HUES6 (cell line): Measurements from ENCODE around the gene ARFIP1.
"Not testable (repeated sequence)": the region's sequence is repeated elsewhere in the genome, so short reads cannot be mapped to it uniquely, and the experiment has no call there.

ENCODE experiments used
- H3K27ac ChIP-seq: 2 replicates; pipeline ENCODE4 v1.7.0; 2013; ENCODE audit warnings: low read depth, mild to moderate bottlenecking, low read length, inconsistent platforms
- H3K27me3 ChIP-seq: 2 replicates; pipeline ENCODE4 v1.6.1; 2013; ENCODE audit warnings: low read length; ENCODE audit not compliant: control insufficient read depth, insufficient read depth
- H3K36me3 ChIP-seq: 2 replicates; pipeline ENCODE4 v1.6.1; 2013; ENCODE audit warnings: low read length; ENCODE audit not compliant: control insufficient read depth, insufficient read depth
- H3K4me1 ChIP-seq: 2 replicates; pipeline ENCODE4 v1.6.1; 2013; ENCODE audit warnings: low read length; ENCODE audit not compliant: control insufficient read depth, insufficient read depth
- H3K4me3 ChIP-seq: 2 replicates; pipeline ENCODE4 v1.5.1; 2013; ENCODE audit warnings: low read depth, low read length
- H3K9ac ChIP-seq: one replicate; pipeline ENCODE4 v1.6.1; 2013; ENCODE audit warnings: mild to moderate bottlenecking, low read length
- H3K9me3 ChIP-seq: 2 replicates; pipeline ENCODE4 v1.6.1; 2013; ENCODE audit warnings: low read depth, low read length; ENCODE audit not compliant: control insufficient read depth, insufficient read depth

Gene ARFIP1

DNA sequence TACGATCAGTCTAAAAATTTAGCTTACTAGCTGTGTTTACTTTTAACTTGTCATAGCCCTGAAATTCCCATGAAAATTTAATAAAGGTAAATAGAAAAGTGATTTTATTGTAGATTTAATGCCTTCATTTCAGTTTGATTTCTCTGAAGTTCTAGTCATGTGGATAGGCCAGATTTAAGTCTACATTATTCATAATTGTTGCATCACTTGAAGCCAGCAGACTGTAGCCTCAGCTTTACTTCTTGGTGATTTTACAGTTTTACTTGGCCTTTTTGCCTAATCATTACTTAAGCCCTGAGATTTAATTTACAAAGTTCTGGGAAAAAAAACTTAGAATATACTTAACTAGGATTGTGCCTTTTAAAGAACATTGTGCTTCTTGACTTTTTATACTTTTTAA lies 82.9 kb downstream of the ARFIP1 start:
- H3K4me3 ChIP-seq: no peak overlapping the region
- H3K9me3 ChIP-seq: peaks cover 10% of the 10 kb centered on the region; the same call in 1 of the 2 replicates
- H3K27me3 ChIP-seq: no peaks in the 10 kb centered on the region

GRCh38 chr4:152864361-152864760 lies 84.6 kb downstream of the ARFIP1 start:
- Histone ChIP-seq H3K27ac (no peak overlapping the region), H3K9me3 (peaks cover 12% of the 10 kb centered on the region; the same call in 1 of the 2 replicates), H3K4me3 (no peak overlapping the region), H3K36me3 (peaks cover 18% of the 10 kb centered on the region), H3K9ac (no peak overlapping the region), H3K4me1 (peaks cover 13% of the 10 kb centered on the region), H3K27me3 (no peaks in the 10 kb centered on the region)

More for the DNA sequence above, 82.9 kb downstream of the ARFIP1 start:
- H3K4me1 ChIP-seq: peaks cover 21% of the 10 kb centered on the region
- H3K9ac ChIP-seq: no peak overlapping the region
- no peak overlapping the region for H3K27ac ChIP-seq
- H3K36me3 ChIP-seq: peaks cover 15% of the 10 kb centered on the region

GRCh38 chr4:152866432-152866993 lies 86.8 kb downstream of the ARFIP1 start:
- H3K27ac ChIP-seq, H3K4me3 ChIP-seq, H3K27me3 ChIP-seq, H3K9ac ChIP-seq, H3K4me1 ChIP-seq: not testable (repeated sequence)
- Histone ChIP-seq H3K9me3 (peaks cover 12% of the 10 kb centered on the region; the same call in 1 of the 2 replicates), H3K36me3 (peaks cover 18% of the 10 kb centered on the region)

GRCh38 chr4:152870606-152871005 lies 90.9 kb downstream of the ARFIP1 start:
- H3K9me3 ChIP-seq: peaks cover 8% of the 10 kb centered on the region; the same call in 1 of the 2 replicates
- no peak overlapping the region for H3K4me3 ChIP-seq
- H3K27ac ChIP-seq: no peak overlapping the region
- no peak overlapping the region for H3K9ac ChIP-seq
- peaks cover 25% of the 10 kb centered on the region for H3K36me3 ChIP-seq
- no peaks in the 10 kb centered on the region for H3K27me3 ChIP-seq
- no peaks in the 10 kb centered on the region for H3K4me1 ChIP-seq

GRCh38 chr4:152875261-152875660 lies 95.5 kb downstream of the ARFIP1 start:
- no peak overlapping the region for H3K9ac ChIP-seq
- peaks cover 41% of the 10 kb centered on the region for H3K36me3 ChIP-seq
- no peak overlapping the region for H3K4me3 ChIP-seq
- H3K27ac ChIP-seq: no peak overlapping the region
- no peaks in the 10 kb centered on the region for H3K27me3 ChIP-seq
- peaks cover 16% of the 10 kb centered on the region for H3K9me3 ChIP-seq
- H3K4me1 ChIP-seq: no peaks in the 10 kb centered on the region

DNA sequence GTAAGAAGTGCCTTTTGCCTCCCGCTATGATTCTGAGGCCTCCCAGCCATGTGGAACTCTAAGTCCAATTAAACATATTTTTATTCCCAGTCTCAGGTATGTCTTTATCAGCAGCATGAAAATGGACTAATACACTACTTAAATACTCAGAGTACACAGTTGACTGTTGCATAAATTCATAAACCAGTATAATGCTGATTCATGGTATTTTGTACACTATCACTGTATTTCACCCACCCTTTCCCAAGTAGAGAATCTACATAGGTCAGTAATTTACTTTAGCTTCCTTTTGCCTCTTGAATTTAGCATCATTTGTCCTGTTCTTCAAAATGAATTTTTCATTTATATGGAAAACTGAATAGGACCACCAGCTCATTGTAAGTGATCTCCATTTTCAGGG lies 98.1 kb downstream of the ARFIP1 start:
- no peaks in the 10 kb centered on the region for H3K27me3 ChIP-seq
- no peak overlapping the region for H3K27ac ChIP-seq
- H3K9ac ChIP-seq: no peak overlapping the region
- no peaks in the 10 kb centered on the region for H3K4me1 ChIP-seq
- H3K36me3 ChIP-seq: peaks cover 44% of the 10 kb centered on the region
- H3K4me3 ChIP-seq: no peak overlapping the region
- peaks cover 16% of the 10 kb centered on the region for H3K9me3 ChIP-seq

DNA sequence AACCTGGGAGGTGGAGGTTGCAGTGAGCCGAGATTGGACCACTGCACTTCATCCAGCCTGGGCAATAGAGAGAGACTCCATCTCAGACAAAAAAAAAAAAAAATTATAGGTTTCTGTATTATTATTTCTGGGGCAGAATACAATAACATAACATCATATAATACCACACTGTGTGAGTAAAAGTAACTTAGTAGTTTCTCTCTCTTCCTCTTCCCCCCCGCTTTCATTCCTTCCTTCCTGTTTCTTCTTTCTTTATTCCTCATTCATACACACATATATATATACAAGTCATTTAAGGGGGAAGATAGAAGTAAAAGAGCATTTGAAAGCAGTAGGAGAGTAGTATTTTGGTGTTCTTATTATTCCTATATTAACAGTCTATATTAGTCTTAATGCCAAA lies 100.5 kb downstream of the ARFIP1 start:
- no peaks in the 10 kb centered on the region for H3K4me1 ChIP-seq
- H3K9ac ChIP-seq: no peak overlapping the region
- H3K36me3 ChIP-seq: peaks cover 32% of the 10 kb centered on the region
- H3K27me3 ChIP-seq: no peaks in the 10 kb centered on the region
- H3K27ac ChIP-seq: no peak overlapping the region
- H3K4me3 ChIP-seq: no peak overlapping the region
- H3K9me3 ChIP-seq: peaks cover 16% of the 10 kb centered on the region

DNA sequence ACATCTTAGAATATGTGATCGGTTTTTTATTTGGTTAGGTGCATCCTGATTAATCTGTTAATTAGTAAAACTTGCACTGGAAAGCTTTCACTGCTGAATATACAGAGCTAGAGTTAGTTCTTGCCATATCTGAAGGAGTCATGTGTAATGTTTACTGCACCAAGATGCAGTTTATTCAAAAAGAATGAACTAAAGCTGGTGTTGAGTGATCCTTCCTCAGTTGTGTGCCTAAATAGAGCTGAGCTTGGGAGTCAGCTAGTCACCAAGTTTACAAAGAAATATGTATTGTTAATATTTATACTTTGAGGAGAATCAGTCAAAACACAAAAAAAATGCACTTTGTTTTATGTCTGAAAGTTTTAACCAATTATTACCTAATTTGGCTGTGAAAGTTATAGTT lies 102.2 kb downstream of the ARFIP1 start:
- Histone ChIP-seq H3K9ac (no peak overlapping the region), H3K36me3 (peaks cover 21% of the 10 kb centered on the region), H3K9me3 (peaks cover 9% of the 10 kb centered on the region)

GRCh38 chr4:152885185-152885584 lies 105.4 kb downstream of the ARFIP1 start:
- no peaks in the 10 kb centered on the region for H3K9me3 ChIP-seq
- H3K9ac ChIP-seq: no peak overlapping the region
- peaks cover 7% of the 10 kb centered on the region for H3K4me1 ChIP-seq
- peaks cover 21% of the 10 kb centered on the region for H3K36me3 ChIP-seq
- no peak overlapping the region for H3K27ac ChIP-seq
- no peak overlapping the region for H3K4me3 ChIP-seq
- H3K27me3 ChIP-seq: no peaks in the 10 kb centered on the region

More for the DNA sequence above, 102.2 kb downstream of the ARFIP1 start:
- H3K4me3 ChIP-seq: no peak overlapping the region
- peaks cover 7% of the 10 kb centered on the region for H3K4me1 ChIP-seq
- H3K27me3 ChIP-seq: no peaks in the 10 kb centered on the region
- no peak overlapping the region for H3K27ac ChIP-seq

GRCh38 chr4:152886201-152886600 lies 106.4 kb downstream of the ARFIP1 start:
- H3K27me3 ChIP-seq: no peaks in the 10 kb centered on the region
- H3K36me3 ChIP-seq: peaks cover 23% of the 10 kb centered on the region
- H3K27ac ChIP-seq: no peak overlapping the region
- peaks cover 11% of the 10 kb centered on the region for H3K4me1 ChIP-seq
- H3K9me3 ChIP-seq: no peaks in the 10 kb centered on the region
- H3K4me3 ChIP-seq: no peak overlapping the region
- no peak overlapping the region for H3K9ac ChIP-seq

GRCh38 chr4:152887981-152888380 lies 108.2 kb downstream of the ARFIP1 start:
- Histone ChIP-seq H3K9me3 (no peaks in the 10 kb centered on the region), H3K9ac (no peak overlapping the region), H3K4me3 (no peak overlapping the region), H3K4me1 (peaks cover 11% of the 10 kb centered on the region), H3K27ac (no peak overlapping the region), H3K27me3 (no peaks in the 10 kb centered on the region), H3K36me3 (peaks cover 18% of the 10 kb centered on the region)
